ENCODE results near the gene PLXDC2.

Gene PLXDC2

DNA sequence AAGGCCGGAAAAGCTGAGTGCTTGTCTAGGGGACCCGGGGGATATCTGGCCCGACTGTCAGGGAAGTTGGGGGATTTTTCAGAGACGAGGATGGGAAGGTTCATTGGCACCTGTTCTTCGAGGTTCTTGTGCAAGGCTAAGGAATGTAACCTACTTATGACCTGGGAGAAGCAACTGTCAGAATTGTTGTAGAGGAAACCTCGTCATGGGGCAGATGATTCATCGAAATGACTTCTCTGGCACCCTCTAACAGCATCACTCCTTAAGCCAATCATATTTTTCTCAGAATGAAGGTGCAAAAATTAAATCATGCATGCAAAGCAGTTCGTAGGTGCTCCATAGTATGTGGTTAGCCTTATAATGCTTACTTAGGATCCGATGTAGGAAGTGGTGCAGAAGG is 58.6 kb downstream of the PLXDC2 start:
- TF ChIP-seq, protein P1, sequence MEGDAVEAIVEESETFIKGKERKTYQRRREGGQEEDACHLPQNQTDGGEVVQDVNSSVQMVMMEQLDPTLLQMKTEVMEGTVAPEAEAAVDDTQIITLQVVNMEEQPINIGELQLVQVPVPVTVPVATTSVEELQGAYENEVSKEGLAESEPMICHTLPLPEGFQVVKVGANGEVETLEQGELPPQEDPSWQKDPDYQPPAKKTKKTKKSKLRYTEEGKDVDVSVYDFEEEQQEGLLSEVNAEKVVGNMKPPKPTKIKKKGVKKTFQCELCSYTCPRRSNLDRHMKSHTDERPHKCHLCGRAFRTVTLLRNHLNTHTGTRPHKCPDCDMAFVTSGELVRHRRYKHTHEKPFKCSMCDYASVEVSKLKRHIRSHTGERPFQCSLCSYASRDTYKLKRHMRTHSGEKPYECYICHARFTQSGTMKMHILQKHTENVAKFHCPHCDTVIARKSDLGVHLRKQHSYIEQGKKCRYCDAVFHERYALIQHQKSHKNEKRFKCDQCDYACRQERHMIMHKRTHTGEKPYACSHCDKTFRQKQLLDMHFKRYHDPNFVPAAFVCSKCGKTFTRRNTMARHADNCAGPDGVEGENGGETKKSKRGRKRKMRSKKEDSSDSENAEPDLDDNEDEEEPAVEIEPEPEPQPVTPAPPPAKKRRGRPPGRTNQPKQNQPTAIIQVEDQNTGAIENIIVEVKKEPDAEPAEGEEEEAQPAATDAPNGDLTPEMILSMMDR (IDR thresholded peaks at IDR 0.05; ENCODE audit: extremely low read depth, missing control alignments) = no peak
- DNase-seq (ENCODE audit: low spot score) = no peak

DNA sequence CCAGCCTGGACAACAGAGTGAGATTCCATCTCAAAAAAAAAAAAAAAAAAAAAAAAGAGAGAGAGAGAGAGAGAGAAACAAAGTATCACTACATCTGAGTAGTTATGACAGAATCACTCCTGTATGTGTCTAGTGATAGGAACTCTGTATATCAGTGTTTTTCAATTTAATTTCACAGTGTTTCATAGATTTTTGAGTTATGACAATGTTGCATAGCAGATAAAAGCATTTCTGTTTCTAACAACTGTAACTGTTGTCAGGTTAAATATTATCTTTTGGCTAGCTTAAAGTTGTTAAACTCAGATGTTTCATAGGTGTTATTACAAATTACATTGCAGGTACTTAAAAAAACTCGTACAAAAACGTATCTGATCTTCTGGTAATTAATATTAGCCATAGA is 60.3 kb downstream of the PLXDC2 start:
- TF ChIP-seq, protein P1 (IDR thresholded peaks at IDR 0.05; ENCODE audit: extremely low read depth, missing control alignments) = no peak
- no peak for DNase-seq (ENCODE audit: low spot score)

DNA sequence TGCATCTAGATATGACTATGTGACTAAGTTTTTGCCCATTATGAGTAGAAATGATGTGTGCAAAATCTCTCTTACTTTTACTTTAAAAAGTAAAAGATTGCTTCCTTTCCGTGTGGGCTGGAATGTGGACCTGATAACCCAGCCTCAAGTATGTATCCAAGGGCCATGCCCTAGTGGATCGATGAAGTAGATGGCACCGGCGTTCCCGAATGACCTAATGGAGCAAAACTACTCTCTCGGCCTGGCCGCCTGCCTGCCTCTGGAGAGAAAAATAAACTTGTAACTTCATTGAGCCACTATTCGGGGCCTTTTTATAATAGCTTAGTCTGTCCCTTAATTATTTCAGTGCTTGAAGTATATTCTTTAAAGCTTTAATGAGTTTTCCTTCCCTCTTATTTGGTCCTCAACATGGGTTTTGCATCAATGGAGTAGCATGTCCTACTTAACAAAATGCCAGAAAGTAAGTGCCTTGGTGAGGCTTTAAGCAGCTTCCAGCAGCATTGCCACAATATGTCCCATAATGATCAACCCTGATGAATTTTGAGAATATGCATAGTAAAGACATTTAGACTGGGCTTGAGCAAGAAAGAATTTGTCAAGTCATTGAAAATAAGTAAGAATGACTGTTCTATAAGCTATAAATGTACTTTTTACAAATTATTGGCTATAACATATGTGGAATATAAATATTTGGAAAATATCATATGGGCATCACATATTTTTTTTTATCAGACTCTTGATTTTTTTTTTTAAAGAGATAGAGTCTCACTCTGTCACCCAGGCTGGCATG is 61.4 kb downstream of the PLXDC2 start:
- no peak for DNase-seq (ENCODE audit: low spot score)
- TF ChIP-seq, protein P1 (IDR thresholded peaks at IDR 0.05; ENCODE audit: extremely low read depth, missing control alignments) = no peak

DNA sequence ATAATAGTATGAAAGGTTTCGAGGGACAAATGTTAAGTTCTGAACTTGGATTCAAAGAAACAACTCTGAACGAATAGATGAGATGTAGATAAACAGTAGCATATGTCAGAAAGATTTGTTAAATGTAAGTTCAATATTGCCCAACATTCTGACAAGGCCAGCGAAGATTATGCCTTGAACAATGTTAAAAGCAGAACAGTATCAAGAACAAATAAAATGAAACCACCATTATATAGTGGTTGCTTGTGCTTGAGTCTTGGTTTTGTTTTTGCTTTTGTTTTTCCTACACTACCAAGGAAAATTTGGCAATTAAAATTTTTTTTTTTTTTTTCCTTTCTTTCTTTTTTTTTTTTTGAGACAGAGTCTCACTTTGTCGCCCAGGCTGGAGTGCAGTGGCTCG is 66.4 kb downstream of the PLXDC2 start:
- no peak for DNase-seq (ENCODE audit: low spot score)
- TF ChIP-seq, protein P1 (IDR thresholded peaks at IDR 0.05; ENCODE audit: extremely low read depth, missing control alignments) = no peak

DNA sequence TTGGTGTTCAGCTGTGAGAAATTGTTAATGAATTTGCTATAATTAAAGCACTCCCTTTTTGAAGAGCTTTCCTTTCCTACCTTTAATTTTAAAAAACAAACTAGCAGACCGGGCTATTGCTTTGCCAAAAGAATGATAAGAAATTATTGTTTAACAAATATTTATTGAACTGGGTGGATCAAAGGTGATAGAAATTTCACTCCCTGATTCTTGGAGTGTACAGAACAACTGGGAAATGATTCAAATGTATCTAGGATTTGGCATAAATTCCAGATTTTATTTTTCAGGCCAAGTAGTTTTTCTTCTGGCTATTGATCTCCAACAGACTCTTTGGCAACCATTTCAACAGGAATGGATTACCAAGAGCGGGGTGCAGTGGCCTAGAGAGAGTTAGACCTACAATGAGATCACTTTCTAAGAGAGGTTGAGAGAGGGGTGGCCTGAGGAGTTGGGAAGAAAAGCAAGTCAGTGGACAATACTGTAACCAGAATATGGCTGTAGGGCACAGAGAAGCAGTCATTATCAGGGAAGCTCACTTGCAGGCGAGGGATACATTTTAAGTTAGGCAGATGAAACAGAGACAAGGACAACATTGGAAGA is 71.9 kb downstream of the PLXDC2 start:
- no peak for DNase-seq (ENCODE audit: low spot score)
- TF ChIP-seq, protein P1 (IDR thresholded peaks at IDR 0.05; ENCODE audit: extremely low read depth, missing control alignments) = no peak

DNA sequence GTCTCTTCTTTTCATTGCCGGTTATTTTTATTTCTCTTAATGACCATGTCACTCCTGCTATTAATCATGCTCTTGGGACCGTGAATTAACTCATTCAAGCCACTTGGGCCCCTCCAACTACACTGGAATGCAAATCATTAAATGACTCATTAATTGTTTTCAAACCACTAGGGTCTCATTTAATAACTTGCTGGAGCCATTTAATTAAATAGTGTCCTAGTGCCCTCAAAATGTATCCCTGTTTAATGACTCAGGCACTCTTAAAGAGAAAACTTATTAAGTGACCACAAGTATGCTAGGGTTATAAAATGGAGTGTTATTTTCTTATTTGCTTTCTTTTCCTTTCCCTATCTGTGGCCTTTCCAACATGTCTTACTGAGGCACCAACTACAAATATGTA is 73.0 kb downstream of the PLXDC2 start:
- no peak for DNase-seq (ENCODE audit: low spot score)
- TF ChIP-seq, protein P1 (IDR thresholded peaks at IDR 0.05; ENCODE audit: extremely low read depth, missing control alignments) = no peak

DNA sequence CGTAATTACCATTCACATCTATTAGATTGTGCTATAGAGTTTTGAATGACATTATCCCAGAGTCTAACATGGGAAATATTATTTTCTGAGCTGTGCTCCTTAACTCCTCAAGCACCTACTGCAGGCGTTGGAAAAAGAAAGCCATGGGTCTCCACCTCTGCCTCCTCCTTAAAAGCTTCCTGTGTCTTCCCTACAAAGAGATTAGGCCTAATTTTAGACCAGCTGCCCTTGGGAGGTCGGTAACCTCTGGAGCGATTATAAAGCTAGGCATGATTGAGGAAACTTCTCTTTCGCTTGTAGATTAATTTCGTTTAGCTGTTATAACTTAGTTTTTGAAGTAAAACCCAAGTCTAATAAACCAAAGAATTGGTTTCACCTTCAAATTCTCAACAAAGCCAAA is 75.2 kb downstream of the PLXDC2 start:
- DNase-seq (ENCODE audit: low spot score) = no peak
- TF ChIP-seq, protein P1 (IDR thresholded peaks at IDR 0.05; ENCODE audit: extremely low read depth, missing control alignments) = no peak
